Panc1 (cell line): ENCODE measurements around the gene SRSF4.

Experiments
- CTCF ChIP-seq: fragments of 450-650 bp; IDR thresholded peaks from 2 replicates; pipeline ENCODE4 v1.5.1; 2017; ENCODE audit warnings: mild to moderate bottlenecking
- TCF7L2 ChIP-seq: IDR thresholded peaks from 2 replicates; pipeline ENCODE4 v1.6.1; 2011; ENCODE audit warnings: mild to moderate bottlenecking, low read depth, low read length, inconsistent platforms

DNA sequence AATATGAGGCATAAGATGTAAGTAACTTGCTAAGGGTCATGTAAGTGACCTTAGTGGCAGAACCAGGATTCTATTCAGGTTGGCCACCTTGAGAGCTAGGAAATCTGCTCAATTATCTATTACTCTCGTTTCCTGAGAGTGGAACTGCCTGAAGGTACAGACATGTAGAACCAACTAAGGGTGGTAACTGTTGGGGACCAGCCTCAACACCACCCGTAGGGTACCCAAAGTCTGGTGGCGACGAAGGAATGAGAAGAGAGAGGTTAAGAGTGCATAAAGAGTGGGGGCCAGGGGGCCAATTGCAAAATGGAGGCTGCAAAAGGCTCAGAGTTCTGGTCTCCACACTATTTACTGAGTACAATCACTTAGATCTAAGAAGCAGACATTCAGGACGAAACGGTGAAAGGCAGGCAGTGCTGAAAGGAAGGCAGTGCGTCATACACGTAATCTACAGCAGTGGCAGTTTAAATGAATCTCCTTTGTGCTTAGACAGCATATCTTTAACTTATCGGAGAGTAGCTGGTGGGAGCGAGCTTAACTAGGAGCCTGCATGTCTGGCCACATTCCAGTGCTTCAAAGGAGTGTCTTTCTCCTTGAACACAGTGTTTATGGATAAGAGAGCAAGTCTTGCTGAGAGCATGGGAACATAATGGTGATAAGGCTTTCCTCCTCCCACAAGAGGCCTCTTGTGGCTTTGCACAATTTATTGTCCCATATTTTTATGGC is 25.0 kb downstream of the SRSF4 start:
- TF ChIP-seq CTCF (no peak), TCF7L2 (no peak)
